CD4-positive, CD25-positive, alpha-beta regulatory T cell (primary cell): ENCODE results near the gene NOCT. TPM values are rescaled to one million over a fixed set of nuclear protein-coding genes. Genes with fewer than 3 reads are reported as not detected.
"Not testable (repeated sequence)": the region's sequence is repeated elsewhere in the genome, so short reads cannot be mapped to it uniquely, and the experiment has no call there.

Experiments
- ATAC-seq, 2 donors: fragments of 150-1000 bp; cut with Tn5 transposase; one replicate each; pipeline ENCODE4 v1.10.0; 2021; ENCODE audit warnings: low read depth in 2 of 2, moderate number of reproducible peaks in 2 of 2, moderate library complexity in 1 of 2
- DNase-seq, 3 donors: peaks; one replicate each; pipeline versions ENCODE4 v3.0.0 to v3.0.0-alpha.2; 2012 to 2022; ENCODE audit warnings: mixed read lengths in 1 of 3
- H3K27ac ChIP-seq: one replicate; pipeline ENCODE4 v1.7.0; 2013; ENCODE audit warnings: mild to moderate bottlenecking, low read length; ENCODE audit not compliant: insufficient read depth, poor library complexity, severe bottlenecking
- H3K27me3 ChIP-seq: one replicate; pipeline ENCODE4 v1.7.0; 2013; ENCODE audit warnings: low read length; ENCODE audit not compliant: control insufficient read depth, insufficient read depth
- H3K36me3 ChIP-seq: one replicate; pipeline ENCODE4 v1.7.0; 2013; ENCODE audit warnings: mild to moderate bottlenecking, low read length, moderate library complexity; ENCODE audit not compliant: control insufficient read depth, insufficient read depth
- H3K4me1 ChIP-seq: 2 replicates; pipeline ENCODE4 v1.7.0; 2013; ENCODE audit warnings: mild to moderate bottlenecking, low read length; ENCODE audit not compliant: insufficient read depth, control insufficient read depth, poor library complexity, severe bottlenecking
- H3K4me3 ChIP-seq: one replicate; pipeline ENCODE4 v1.7.0; 2013; ENCODE audit warnings: low read depth, mild to moderate bottlenecking, low read length, moderate library complexity
- H3K9me3 ChIP-seq, 2 experiments: 1 replicate in 1 of 2; 2 replicates in 1 of 2; pipeline ENCODE4 v1.7.0; 2013; ENCODE audit warnings: low read length in 2 of 2, mild to moderate bottlenecking in 1 of 2, moderate library complexity in 1 of 2; ENCODE audit not compliant: control insufficient read depth in 2 of 2
- H3K27ac Mint-ChIP-seq, 3 donors: one replicate each; pipeline ENCODE4 v1.8.0; 2020 to 2022; ENCODE audit warnings: mild to moderate bottlenecking in 3 of 3, mixed read lengths in 3 of 3, moderate library complexity in 2 of 3
- H3K27me3 Mint-ChIP-seq: one replicate; pipeline ENCODE4 v1.8.0; 2022; ENCODE audit warnings: mild to moderate bottlenecking, mixed read lengths
- H3K36me3 Mint-ChIP-seq: one replicate; pipeline ENCODE4 v1.8.0; 2020; ENCODE audit warnings: mixed read lengths
- H3K4me1 Mint-ChIP-seq, 4 donors: one replicate each; pipeline ENCODE4 v1.8.0; 2020 to 2022; ENCODE audit warnings: mixed read lengths in 4 of 4, mild to moderate bottlenecking in 1 of 4
- H3K4me3 Mint-ChIP-seq, 4 donors: one replicate each; pipeline ENCODE4 v1.8.0; 2020 to 2022; ENCODE audit warnings: mild to moderate bottlenecking in 4 of 4, mixed read lengths in 4 of 4, moderate library complexity in 3 of 4
- H3K9me3 Mint-ChIP-seq, 7 donors: one replicate each; pipeline ENCODE4 v1.8.0; 2020 to 2022; ENCODE audit warnings: mixed read lengths in 7 of 7, mild to moderate bottlenecking in 3 of 7, moderate library complexity in 2 of 7
- polyA plus RNA-seq, 4 donors: library from polyadenylated mRNA; unstranded; fragments of 300-500 nt; fragmentation: Illumina TruSeq; gene quantifications; one replicate each; pipeline ENCODE4 v1.2.3, GENCODE V29; 2021
- total RNA-seq: library from RNA; stranded (reverse); gene quantifications from one replicate; pipeline ENCODE4 v1.2.3, GENCODE V29; 2022

NOCT gene
- total and polyA plus RNA-seq, 5 donors from 2014 or later: 0.14 to 14.6 (median 0.34) TPM; not detected in 1

DNA sequence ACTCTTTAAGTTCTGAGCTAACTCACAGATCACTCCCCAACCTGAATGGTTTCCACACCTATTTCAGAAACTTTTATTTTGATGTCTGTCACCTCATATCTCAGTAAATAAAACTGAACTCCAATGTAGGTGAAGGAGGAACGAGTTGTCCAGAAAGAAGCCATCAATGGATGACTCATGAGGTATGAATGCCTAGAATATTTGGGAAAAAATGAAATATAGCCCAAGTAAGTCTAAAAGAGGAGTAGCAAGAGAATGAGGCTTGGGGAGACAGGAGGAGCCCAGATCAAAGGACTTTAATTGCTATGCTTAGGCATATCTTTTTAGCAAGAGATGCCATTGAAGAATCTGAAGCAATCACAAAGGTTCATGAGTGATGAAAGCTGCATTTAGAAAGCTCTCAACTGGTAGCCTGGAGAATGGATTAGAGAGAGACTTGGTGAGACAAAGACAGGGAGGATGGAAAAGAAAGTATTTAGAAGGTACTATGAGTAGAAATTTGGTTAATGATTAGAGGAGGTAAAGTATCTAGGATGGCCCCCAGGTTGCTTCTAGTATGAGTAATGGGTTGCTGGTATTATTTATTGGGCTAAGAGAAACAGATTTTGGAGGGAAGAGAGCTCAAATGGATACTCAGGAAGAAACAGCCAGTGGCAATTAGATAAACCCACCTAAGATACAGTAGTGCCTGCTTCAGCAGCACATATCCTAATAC lies 39.4 kb downstream of the NOCT start:
- Mint-ChIP-seq H3K27me3 (no peaks in the 10 kb centered on the region), H3K27ac (peak overlapping the region; percentile 32 to 68 (median 60)), H3K36me3 (peaks cover 43% of the 10 kb centered on the region), H3K4me1 (peaks cover 18 to 42% (median 36%) of the 10 kb centered on the region in 4 donors), H3K4me3 (no peak overlapping the region), H3K9me3 (peaks cover 0 to 2% (median 0%) of the 10 kb centered on the region in 7 donors)
- H3K4me1 ChIP-seq: peaks cover 5% of the 10 kb centered on the region
- ATAC-seq: no peak
- H3K27me3 ChIP-seq: no peaks in the 10 kb centered on the region
- H3K9me3 ChIP-seq: no peaks in the 10 kb centered on the region
- no peak overlapping the region for H3K27ac ChIP-seq
- H3K4me3 ChIP-seq: no peak overlapping the region
- peaks cover 59% of the 10 kb centered on the region for H3K36me3 ChIP-seq
- DNase-seq: no peak

DNA sequence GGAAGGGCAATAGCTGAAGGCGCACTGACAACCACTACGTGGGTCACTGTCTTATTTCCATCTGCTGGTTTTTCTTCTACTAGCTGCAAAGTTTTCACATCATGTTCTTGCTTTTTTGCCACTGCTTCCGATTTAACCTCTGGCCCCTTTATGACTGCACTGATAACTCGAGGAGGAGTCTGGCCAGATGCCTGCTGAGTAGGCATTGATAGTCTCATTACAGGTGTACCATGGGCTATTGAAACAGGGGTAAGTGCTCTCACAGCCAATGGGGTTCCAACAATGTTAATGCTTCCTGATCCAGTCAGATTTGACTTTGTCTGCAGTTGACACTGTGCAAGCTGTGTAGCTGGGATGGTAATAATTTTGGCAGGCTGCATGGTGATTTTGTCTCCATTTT lies 43.4 kb downstream of the NOCT start:
- ATAC-seq, H3K4me3 ChIP-seq: not testable (repeated sequence)

DNA sequence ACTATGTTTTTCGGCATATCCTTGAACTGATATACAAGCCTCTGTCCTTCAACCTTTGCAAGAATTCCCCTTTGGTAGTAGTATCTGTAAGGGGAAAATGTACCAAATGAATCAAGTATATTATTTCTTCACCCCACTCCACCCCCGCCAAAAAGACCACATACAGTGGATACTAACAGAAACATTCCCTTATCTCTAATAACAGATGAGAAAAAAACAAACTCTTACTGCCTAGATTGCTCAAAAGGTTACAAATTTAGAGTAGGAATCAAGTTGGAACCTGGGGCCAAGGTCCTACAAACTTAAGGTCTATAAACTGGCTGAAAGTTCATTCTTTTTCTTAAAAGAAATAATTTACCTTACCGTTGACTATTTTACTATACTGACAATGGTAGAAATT lies 45.0 kb downstream of the NOCT start:
- peaks cover 44% of the 10 kb centered on the region for H3K36me3 Mint-ChIP-seq
- no peak for DNase-seq
- no peaks in the 10 kb centered on the region for H3K27me3 ChIP-seq
- peaks cover 7 to 24% (median 20%) of the 10 kb centered on the region in 4 donors for H3K4me1 Mint-ChIP-seq
- peaks cover 81% of the 10 kb centered on the region for H3K36me3 ChIP-seq
- H3K9me3 ChIP-seq: no peaks in the 10 kb centered on the region
- no peaks in the 10 kb centered on the region for H3K9me3 Mint-ChIP-seq
- no peak overlapping the region for H3K4me3 Mint-ChIP-seq
- no peak overlapping the region for H3K4me3 ChIP-seq
- H3K4me1 ChIP-seq: peaks cover 5% of the 10 kb centered on the region
- no peaks in the 10 kb centered on the region for H3K27me3 Mint-ChIP-seq
- H3K27ac ChIP-seq: no peak overlapping the region
- peak overlapping the region in 1 of 3 donors; percentile 6 for H3K27ac Mint-ChIP-seq
- no peak for ATAC-seq

More for the DNA sequence above, 43.4 kb downstream of the NOCT start:
- H3K27ac ChIP-seq, H3K27me3 Mint-ChIP-seq, DNase-seq, H3K27ac Mint-ChIP-seq, H3K9me3 Mint-ChIP-seq, H3K4me3 Mint-ChIP-seq, H3K9me3 ChIP-seq, H3K4me1 ChIP-seq, H3K27me3 ChIP-seq: not testable (repeated sequence)
- peaks cover 18 to 37% (median 27%) of the 10 kb centered on the region in 4 donors for H3K4me1 Mint-ChIP-seq
- H3K36me3 Mint-ChIP-seq: peaks cover 52% of the 10 kb centered on the region
- peaks cover 77% of the 10 kb centered on the region for H3K36me3 ChIP-seq

DNA sequence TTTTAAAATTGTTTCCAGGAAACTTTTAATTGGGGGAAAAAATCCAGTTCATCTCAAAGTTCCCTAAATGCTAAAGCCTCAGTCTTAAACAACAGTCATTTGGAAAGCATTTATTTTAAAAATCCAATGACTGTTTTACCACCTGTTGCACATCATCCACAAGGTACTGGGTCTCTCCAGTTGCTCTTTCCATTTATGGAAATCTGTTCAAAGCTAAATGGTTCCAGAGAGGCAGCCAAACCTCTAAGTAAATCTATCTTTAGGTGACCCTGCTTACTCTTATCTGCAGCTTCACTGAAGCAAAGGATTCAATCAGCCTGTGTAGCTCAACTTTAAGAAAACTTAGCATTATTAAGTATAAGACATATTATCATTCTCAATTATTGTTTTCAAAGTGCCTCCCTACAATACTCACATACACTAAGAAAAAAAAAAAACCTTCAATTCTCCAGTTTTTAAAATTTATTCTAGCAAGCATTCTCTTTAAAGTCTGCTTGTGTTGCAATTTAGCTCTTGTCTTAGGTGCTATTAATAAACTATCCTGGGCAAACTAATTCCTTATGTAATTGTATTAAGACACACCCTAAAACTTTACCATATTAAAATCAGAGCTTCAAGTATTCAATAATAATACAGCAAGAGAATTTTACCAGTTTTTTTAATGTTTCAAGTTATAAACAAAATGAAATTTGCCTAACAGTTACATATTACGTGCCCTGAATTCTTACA lies 60.6 kb downstream of the NOCT start:
- H3K4me3 ChIP-seq: peak overlapping the region; percentile 16
- H3K4me1 ChIP-seq: peaks cover 36% of the 10 kb centered on the region
- H3K36me3 ChIP-seq: peaks cover 20% of the 10 kb centered on the region
- no peaks in the 10 kb centered on the region for H3K9me3 ChIP-seq
- DNase-seq: no peak
- peak overlapping the region in 1 of 3 donors; percentile 36 for H3K27ac Mint-ChIP-seq
- no peaks in the 10 kb centered on the region for H3K27me3 ChIP-seq
- no peaks in the 10 kb centered on the region for H3K27me3 Mint-ChIP-seq
- no peak overlapping the region for H3K27ac ChIP-seq
- no peaks in the 10 kb centered on the region for H3K9me3 Mint-ChIP-seq
- H3K4me3 Mint-ChIP-seq: peak overlapping the region in 2 of 4 donors; percentile 2 to 80
- H3K36me3 Mint-ChIP-seq: peaks cover 9% of the 10 kb centered on the region
- no peak for ATAC-seq
- peaks cover 27 to 66% (median 52%) of the 10 kb centered on the region in 4 donors for H3K4me1 Mint-ChIP-seq

DNA sequence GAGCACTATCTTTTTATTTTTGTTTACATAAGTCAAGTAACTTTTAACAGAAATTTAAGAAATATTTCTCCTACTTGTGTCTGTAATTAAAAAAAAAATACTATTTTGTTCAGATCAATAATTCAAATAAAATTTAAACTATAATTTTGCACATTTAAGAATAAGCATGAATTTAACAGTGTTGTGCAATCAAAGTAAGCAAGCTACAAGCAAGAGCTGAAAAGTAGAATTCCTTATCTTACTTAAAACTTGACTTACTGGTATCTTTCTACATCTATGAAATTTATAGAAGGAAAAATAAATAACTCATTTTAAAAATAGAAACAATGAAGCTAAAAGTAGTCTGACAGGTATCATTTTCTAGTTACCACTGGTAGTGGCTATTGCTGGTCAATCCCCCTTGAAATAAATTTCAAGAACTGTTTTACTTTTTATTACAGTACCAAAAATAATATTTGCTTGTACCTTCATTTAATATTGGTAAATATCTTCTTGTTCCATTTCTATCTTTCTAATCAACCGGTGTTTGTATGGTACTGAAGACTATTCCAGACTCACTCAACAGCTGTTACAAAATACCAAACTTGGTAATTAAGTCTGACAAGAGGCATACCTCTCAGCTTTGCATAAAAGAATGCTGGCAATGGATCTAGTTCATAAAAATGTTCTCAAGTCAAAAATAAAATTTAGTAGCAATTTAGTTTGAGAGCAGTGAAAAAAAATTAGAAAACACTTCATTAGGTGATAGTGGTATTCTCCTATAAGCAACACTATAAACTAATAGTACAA lies 62.2 kb downstream of the NOCT start:
- DNase-seq (no peak), ATAC-seq (no peak)
- H3K4me1 Mint-ChIP-seq: peaks cover 32 to 73% (median 54%) of the 10 kb centered on the region in 4 donors
- peaks cover 46% of the 10 kb centered on the region for H3K4me1 ChIP-seq
- no peak overlapping the region for H3K27ac ChIP-seq
- no peaks in the 10 kb centered on the region for H3K27me3 ChIP-seq
- H3K36me3 ChIP-seq: peaks cover 8% of the 10 kb centered on the region
- peak overlapping the region in 2 of 3 donors; percentile 42 to 43 for H3K27ac Mint-ChIP-seq
- H3K9me3 Mint-ChIP-seq: no peaks in the 10 kb centered on the region
- no peaks in the 10 kb centered on the region for H3K9me3 ChIP-seq
- peak overlapping the region in 3 of 4 donors; percentile 11 to 35 (median 13) for H3K4me3 Mint-ChIP-seq
- no peaks in the 10 kb centered on the region for H3K27me3 Mint-ChIP-seq
- H3K36me3 Mint-ChIP-seq: no peaks in the 10 kb centered on the region
- H3K4me3 ChIP-seq: peak overlapping the region; percentile 45

DNA sequence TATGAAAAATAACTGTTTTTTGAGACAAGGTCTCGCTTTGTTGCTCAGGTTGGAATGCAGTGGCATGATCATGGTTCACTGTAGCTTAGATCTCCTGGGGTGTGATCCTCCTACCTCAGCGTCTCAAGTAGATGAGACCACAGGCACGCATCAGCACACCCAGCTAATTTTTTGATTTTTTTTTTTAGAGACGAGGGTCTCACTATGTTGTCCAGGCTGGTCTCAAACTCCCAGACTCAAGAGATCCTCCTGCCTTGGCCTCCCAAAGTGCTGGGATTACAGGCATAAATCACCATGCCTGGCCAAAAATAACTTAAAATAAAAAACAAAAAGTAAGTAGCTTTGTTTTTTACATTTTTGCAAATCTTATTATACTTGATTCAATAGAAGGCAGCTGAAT lies 63.3 kb downstream of the NOCT start:
- Mint-ChIP-seq H3K4me1 (peaks cover 27 to 66% (median 51%) of the 10 kb centered on the region in 4 donors), H3K9me3 (peaks cover 0 to 3% (median 0%) of the 10 kb centered on the region in 7 donors), H3K27me3 (no peaks in the 10 kb centered on the region), H3K4me3 (peak overlapping the region in 2 of 4 donors; percentile 60 to 73), H3K27ac (no peak overlapping the region), H3K36me3 (no peaks in the 10 kb centered on the region)
- no peak for DNase-seq
- Histone ChIP-seq H3K4me3 (peak overlapping the region; percentile 1), H3K36me3 (peaks cover 3% of the 10 kb centered on the region), H3K27ac (no peak overlapping the region), H3K4me1 (peaks cover 44% of the 10 kb centered on the region), H3K27me3 (no peaks in the 10 kb centered on the region), H3K9me3 (no peaks in the 10 kb centered on the region)
- ATAC-seq: no peak

DNA sequence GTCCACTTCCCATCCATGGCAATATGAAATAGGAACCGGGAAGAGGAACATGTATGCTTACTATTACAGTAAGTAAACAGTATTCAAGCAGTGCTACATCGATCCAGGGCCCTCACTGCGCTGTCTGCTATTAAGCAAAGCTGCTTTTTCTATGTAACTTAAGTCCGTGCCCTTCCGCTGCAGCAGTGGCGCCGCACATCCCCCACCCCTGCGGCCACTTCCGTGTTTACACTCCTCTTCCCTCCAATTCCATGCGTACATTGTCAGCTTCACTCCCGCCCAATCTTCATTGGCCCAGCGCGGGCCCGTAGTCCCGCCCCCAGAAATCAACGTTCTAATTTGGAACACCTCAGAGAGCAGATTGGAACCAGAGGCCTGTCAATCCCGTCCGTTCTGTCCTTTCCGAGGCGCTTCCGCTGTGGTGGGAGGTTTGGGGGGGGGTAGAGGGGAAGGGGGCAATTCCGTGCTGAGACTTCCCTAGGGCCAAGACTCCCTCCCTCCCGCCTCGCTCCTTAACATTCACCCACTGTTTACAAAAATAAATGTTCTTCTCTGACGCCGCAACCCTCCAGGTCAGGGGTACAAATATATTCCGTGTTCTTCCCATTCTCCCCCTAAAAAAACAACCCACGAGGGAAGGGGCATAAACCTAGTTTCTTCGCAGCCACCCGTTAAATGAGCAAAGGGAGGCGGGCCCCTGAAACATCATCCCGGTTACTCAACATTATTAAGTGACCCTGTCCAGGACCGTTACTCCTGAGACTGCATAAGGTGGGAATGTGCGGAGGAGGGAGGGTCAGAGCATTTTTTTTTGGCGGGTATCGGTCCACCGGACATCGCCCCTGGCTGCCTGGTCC lies 67.4 kb downstream of the NOCT start:
- Histone ChIP-seq H3K4me1 (peaks cover 32% of the 10 kb centered on the region), H3K4me3 (peak overlapping the region; percentile 96), H3K27me3 (no peaks in the 10 kb centered on the region), H3K36me3 (no peaks in the 10 kb centered on the region), H3K9me3 (no peaks in the 10 kb centered on the region), H3K27ac (peak overlapping the region; percentile 93)
- peaks cover 12 to 48% (median 36%) of the 10 kb centered on the region in 4 donors for H3K4me1 Mint-ChIP-seq
- H3K9me3 Mint-ChIP-seq: peaks cover 0 to 3% (median 0%) of the 10 kb centered on the region in 7 donors
- H3K4me3 Mint-ChIP-seq: peak overlapping the region; percentile 90 to 95 (median 93)
- H3K27ac Mint-ChIP-seq: peak overlapping the region; percentile 92 to 98 (median 93)
- peak; percentile 76 to 79 for ATAC-seq
- DNase-seq: peak; percentile 90 to 97 (median 91)
- no peaks in the 10 kb centered on the region for H3K27me3 Mint-ChIP-seq
- no peaks in the 10 kb centered on the region for H3K36me3 Mint-ChIP-seq
